K562 (cell line): ENCODE results near the gene NUDT2. TPM values are rescaled to one million over a fixed set of nuclear protein-coding genes. Genes with fewer than 3 reads are reported as not detected.
A peak's percentile ranks its signal among the peaks of the same experiment; 100 is the strongest.

Source experiments
- DACH1 ChIP-seq: fragments of 450-650 bp; IDR thresholded peaks from 2 replicates; pipeline ENCODE4 v1.6.1; 2018; ENCODE audit not compliant: partially characterized antibody
- GATAD2B ChIP-seq: fragments of 450-650 bp; IDR thresholded peaks from 2 replicates; pipeline ENCODE4 v1.6.1; 2017; ENCODE audit warnings: mild to moderate bottlenecking, borderline replicate concordance
- HNRNPUL1 ChIP-seq: fragments of 200-400 bp; formaldehyde crosslinking; IDR thresholded peaks from 2 replicates; pipeline ENCODE4 v1.6.1; 2017; ENCODE audit warnings: low read length
- MCM7 ChIP-seq, 2 experiments: fragments of 450-650 bp; IDR thresholded peaks; 2 replicates each; pipeline ENCODE4 v1.6.1; 2016 to 2018
- MECOM ChIP-seq: fragments of 250-450 bp; sonication (Bioruptor Pico); IDR thresholded peaks from 2 replicates; pipeline ENCODE4 v1.8.0; 2022; ENCODE audit warnings: inconsistent platforms
- SRSF9 ChIP-seq: fragments of 200-400 bp; formaldehyde crosslinking; IDR thresholded peaks from 2 replicates; pipeline ENCODE4 v1.6.1; 2017; ENCODE audit warnings: low read depth, low read length, borderline replicate concordance
- TFAP4 ChIP-seq: sonication (generic); formaldehyde crosslinking; IDR thresholded peaks from 2 replicates; pipeline ENCODE4 v1.8.0; 2022; ENCODE audit warnings: missing genetic modification reagents, mild to moderate bottlenecking, moderate library complexity, borderline replicate concordance
- THRA ChIP-seq: fragments of 450-650 bp; IDR thresholded peaks from 2 replicates; pipeline ENCODE4 v1.6.1; 2017; ENCODE audit warnings: mild to moderate bottlenecking, moderate library complexity
- ZBTB33 ChIP-seq: sonication (generic); formaldehyde crosslinking; IDR thresholded peaks from 2 replicates; pipeline ENCODE4 v1.8.1; 2023; ENCODE audit warnings: mild to moderate bottlenecking, missing genetic modification reagents
- ZBTB40 ChIP-seq, 2 experiments: fragments of 450-650 bp in 1 of 2; sonication (generic) in 1 of 2; formaldehyde crosslinking in 1 of 2; IDR thresholded peaks; 2 replicates each; pipeline versions ENCODE4 v1.7.1 to v1.9.0; 2016 to 2022; ENCODE audit warnings: inconsistent platforms in 1 of 2, mild to moderate bottlenecking in 1 of 2, missing genetic modification reagents in 1 of 2
- ZFX ChIP-seq: sonication (generic); formaldehyde crosslinking; IDR thresholded peaks from 2 replicates; pipeline ENCODE4 v1.8.0; 2022; ENCODE audit warnings: mild to moderate bottlenecking, missing genetic modification reagents, moderate library complexity
- ZNF133 ChIP-seq: fragments of 250-450 bp; sonication (Bioruptor Pico); IDR thresholded peaks from 2 replicates; pipeline ENCODE4 v1.4.0; 2020; ENCODE audit warnings: mild to moderate bottlenecking
- ZNF224 ChIP-seq: sonication (generic); formaldehyde crosslinking; IDR thresholded peaks from 2 replicates; pipeline ENCODE4 v1.8.0; 2022; ENCODE audit warnings: mild to moderate bottlenecking, missing genetic modification reagents
- polyA plus RNA-seq, 8 experiments: library from polyadenylated mRNA; depleted of rRNA in 4 of 8; stranded (reverse) in 5 of 8; unstranded in 3 of 8; fragments of >200 nt; fragmentation: Nextera tagmentation in 2 of 8; fragmentation: Illumina TruSeq in 1 of 8; extraction: Ambion mirVana in 2 of 8; extraction: Trizol in 1 of 8; gene quantifications; 2 replicates each; pipeline versions ENCODE4 v1.2.1 to v1.2.3, GENCODE V29; 2011 to 2014; ENCODE audit warnings: inconsistent platforms in 1 of 8, missing spikeins in 1 of 8
- total RNA-seq, 7 experiments: library from RNA; depleted of rRNA in 6 of 7; stranded (reverse); fragments of >200 nt in 6 of 7; fragmentation: Illumina TruSeq in 2 of 7; extraction: Trizol in 2 of 7; gene quantifications; 2 replicates each; pipeline versions ENCODE4 v1.2.1 to v1.2.3, GENCODE V29; 2011 to 2021; ENCODE audit warnings: low replicate concordance in 1 of 7

The NUDT2 gene
- total and polyA plus RNA-seq, 9 of the 15 experiments (the other 6 are each of a cell fraction or from before 2014, with no cell fraction given) = 11.5 to 28.1 (median 19.0) TPM

GRCh38 chr9:34379334-34380033 is 50.1 kb downstream of the NUDT2 start (continued):
- TF ChIP-seq ZBTB40 (IDR thresholded peaks at IDR 0.05) (no peak), ZBTB40 (CRISPR knock-in tag; IDR thresholded peaks at IDR 0.05) (no peak), DACH1 (no peak), ZNF133 (CRISPR knock-in tag) (no peak), THRA (no peak), ZBTB33 (CRISPR knock-in tag) (peak; percentile 84), MECOM (CRISPR knock-in tag) (no peak), TFAP4 (CRISPR knock-in tag) (peak; percentile 49; the same call in 1 of the 2 replicates), GATAD2B (no peak), MCM7 (IDR thresholded peaks at IDR 0.05) (no peak), ZNF224 (CRISPR knock-in tag) (no peak), SRSF9 (no peak), HNRNPUL1 (no peak), ZFX (CRISPR knock-in tag) (no peak)
